NT2/D1 (cell line): ENCODE data around the gene ABHD6.

Experiments
- SUZ12 ChIP-seq: IDR thresholded peaks from 2 replicates; pipeline ENCODE4 v1.6.1; 2011; ENCODE audit not compliant: insufficient read length, insufficient read depth; ENCODE audit errors: extremely low read depth
- YY1 ChIP-seq: IDR thresholded peaks from 2 replicates; pipeline ENCODE4 v1.6.1; 2011; ENCODE audit not compliant: insufficient read length, insufficient read depth

- TF ChIP-seq YY1 (no peak), SUZ12 (no peak)
Observed at GRCh38 chr3:58298190-58298589, 60.6 kb downstream of the ABHD6 start.
